Activated CD4-positive, alpha-beta T cell treated with anti-CD3 and anti-CD28 coated beads, Interleukin-2, amount 10 ng/mL, durations not matched to agents 24 days and 14 days (primary cell): ENCODE results near the gene NFASC. TPM values are rescaled to one million over a fixed set of nuclear protein-coding genes. Genes with fewer than 3 reads are reported as not detected.

Experiments
- DNase-seq: peaks from one replicate; pipeline ENCODE4 v3.0.0; 2022
- H3K27ac Mint-ChIP-seq: one replicate; pipeline ENCODE4 v1.8.0; 2022; ENCODE audit warnings: mild to moderate bottlenecking, mixed read lengths
- H3K27me3 Mint-ChIP-seq: one replicate; pipeline ENCODE4 v1.8.0; 2022; ENCODE audit warnings: mixed read lengths
- H3K36me3 Mint-ChIP-seq: one replicate; pipeline ENCODE4 v1.8.0; 2022; ENCODE audit warnings: low read depth, mild to moderate bottlenecking, mixed read lengths
- H3K4me1 Mint-ChIP-seq: one replicate; pipeline ENCODE4 v1.8.0; 2021; ENCODE audit warnings: mixed read lengths
- H3K4me3 Mint-ChIP-seq: one replicate; pipeline ENCODE4 v1.8.0; 2022; ENCODE audit warnings: mild to moderate bottlenecking, moderate library complexity, mixed read lengths
- H3K9me3 Mint-ChIP-seq: one replicate; pipeline ENCODE4 v1.8.0; 2021; ENCODE audit warnings: mixed read lengths
- intact Hi-C: fragments of 100-400 bp; cut with micrococcal nuclease; formaldehyde crosslinking; loops from one replicate; pipeline ENCODE4 v1.15.1; 2023
- total RNA-seq: library from RNA; stranded (reverse); gene quantifications from 2 replicates; pipeline ENCODE4 v1.2.3, GENCODE V29; 2022

Gene NFASC
- total RNA-seq, 1 donor from 2014 or later: 0.21 TPM

GRCh38 chr1:204868340-204868700 is 2.3 kb upstream of the NFASC start:
- intact Hi-C loops: no loop called here
- Mint-ChIP-seq H3K36me3 (no peaks in the 10 kb centered on the region), H3K27me3 (peaks cover 8% of the 10 kb centered on the region), H3K9me3 (no peaks in the 10 kb centered on the region), H3K27ac (no peak overlapping the region), H3K4me1 (no peaks in the 10 kb centered on the region), H3K4me3 (no peak overlapping the region)
- no peak for DNase-seq

DNA sequence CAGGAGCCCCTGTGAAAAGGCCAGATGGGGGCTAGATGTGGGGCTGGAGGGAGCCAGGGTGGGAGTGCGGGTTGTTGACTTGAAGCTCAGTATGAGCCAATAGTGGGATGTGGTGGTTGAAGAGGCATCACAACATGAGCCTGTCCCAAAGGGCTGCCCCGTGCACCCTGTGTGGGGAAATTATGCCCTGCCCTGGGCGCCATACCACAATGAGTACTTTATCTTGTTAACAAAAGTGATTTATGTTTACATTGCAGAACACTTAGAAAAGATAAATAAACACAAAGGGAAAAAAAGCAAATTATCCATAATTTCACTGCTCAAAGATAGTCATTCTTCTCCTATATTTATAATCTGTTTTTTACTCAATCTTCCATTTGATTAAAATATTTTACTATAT is 1.6 kb upstream of the NFASC start:
- no peaks in the 10 kb centered on the region for H3K4me1 Mint-ChIP-seq
- no peak for DNase-seq
- H3K27me3 Mint-ChIP-seq: peaks cover 8% of the 10 kb centered on the region
- no peak overlapping the region for H3K27ac Mint-ChIP-seq
- no peak overlapping the region for H3K4me3 Mint-ChIP-seq
- no peaks in the 10 kb centered on the region for H3K9me3 Mint-ChIP-seq
- no peaks in the 10 kb centered on the region for H3K36me3 Mint-ChIP-seq
- intact Hi-C loops: no loop called here

GRCh38 chr1:204871405-204872037 is 859 bp downstream of the NFASC start:
- no peak overlapping the region for H3K27ac Mint-ChIP-seq
- peaks cover 3% of the 10 kb centered on the region for H3K27me3 Mint-ChIP-seq
- no peak for DNase-seq
- no peaks in the 10 kb centered on the region for H3K9me3 Mint-ChIP-seq
- no peaks in the 10 kb centered on the region for H3K36me3 Mint-ChIP-seq
- H3K4me3 Mint-ChIP-seq: no peak overlapping the region
- no peaks in the 10 kb centered on the region for H3K4me1 Mint-ChIP-seq
- intact Hi-C loops: no loop called here

- no peaks in the 10 kb centered on the region for H3K9me3 Mint-ChIP-seq
- no peak overlapping the region for H3K27ac Mint-ChIP-seq
- intact Hi-C loops: no loop called here
- H3K27me3 Mint-ChIP-seq: peaks cover 3% of the 10 kb centered on the region
- no peaks in the 10 kb centered on the region for H3K36me3 Mint-ChIP-seq
- H3K4me1 Mint-ChIP-seq: no peaks in the 10 kb centered on the region
- no peak overlapping the region for H3K4me3 Mint-ChIP-seq
- no peak for DNase-seq
Observed at GRCh38 chr1:204872262-204872881, 1.7 kb downstream of the NFASC start.

- intact Hi-C loops: no loop called here
Observed at GRCh38 chr1:204873176-204873575, 2.5 kb downstream of the NFASC start.

GRCh38 chr1:204873714-204874113 is 3.1 kb downstream of the NFASC start:
- peaks cover 10% of the 10 kb centered on the region for H3K27me3 Mint-ChIP-seq
- H3K36me3 Mint-ChIP-seq: no peaks in the 10 kb centered on the region
- DNase-seq: no peak
- no peaks in the 10 kb centered on the region for H3K9me3 Mint-ChIP-seq
- H3K4me1 Mint-ChIP-seq: no peaks in the 10 kb centered on the region
- no peak overlapping the region for H3K4me3 Mint-ChIP-seq
- intact Hi-C loops: no loop called here
- H3K27ac Mint-ChIP-seq: no peak overlapping the region

More at GRCh38 chr1:204873176-204873575, 2.5 kb downstream of the NFASC start:
- no peak for DNase-seq
- Mint-ChIP-seq H3K27ac (no peak overlapping the region), H3K9me3 (no peaks in the 10 kb centered on the region), H3K4me3 (no peak overlapping the region), H3K4me1 (no peaks in the 10 kb centered on the region), H3K36me3 (no peaks in the 10 kb centered on the region), H3K27me3 (peaks cover 5% of the 10 kb centered on the region)

DNA sequence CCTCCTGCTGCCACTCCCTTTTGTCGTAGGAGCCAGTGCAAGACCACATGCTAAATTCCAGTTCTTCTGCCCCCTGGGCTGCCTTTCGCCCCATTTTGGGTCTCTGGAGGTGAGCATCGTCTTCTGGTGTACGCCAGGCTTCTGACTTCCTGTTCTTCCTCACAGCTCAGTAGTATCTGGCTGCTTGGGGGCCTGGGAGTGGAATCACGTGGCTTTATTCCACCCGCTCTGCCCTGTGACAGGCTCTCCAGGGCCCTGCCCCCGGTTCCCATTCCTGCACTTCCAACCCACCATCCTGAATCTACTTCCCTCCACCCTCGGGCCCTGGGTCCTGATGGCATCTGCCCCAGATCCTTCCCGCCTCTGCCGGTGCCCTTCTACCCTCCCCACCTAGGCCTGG is 3.6 kb downstream of the NFASC start:
- Mint-ChIP-seq H3K4me1 (no peaks in the 10 kb centered on the region), H3K27ac (no peak overlapping the region), H3K27me3 (peaks cover 11% of the 10 kb centered on the region), H3K4me3 (no peak overlapping the region), H3K36me3 (no peaks in the 10 kb centered on the region), H3K9me3 (no peaks in the 10 kb centered on the region)
- intact Hi-C loops: no loop called here
- DNase-seq: no peak

DNA sequence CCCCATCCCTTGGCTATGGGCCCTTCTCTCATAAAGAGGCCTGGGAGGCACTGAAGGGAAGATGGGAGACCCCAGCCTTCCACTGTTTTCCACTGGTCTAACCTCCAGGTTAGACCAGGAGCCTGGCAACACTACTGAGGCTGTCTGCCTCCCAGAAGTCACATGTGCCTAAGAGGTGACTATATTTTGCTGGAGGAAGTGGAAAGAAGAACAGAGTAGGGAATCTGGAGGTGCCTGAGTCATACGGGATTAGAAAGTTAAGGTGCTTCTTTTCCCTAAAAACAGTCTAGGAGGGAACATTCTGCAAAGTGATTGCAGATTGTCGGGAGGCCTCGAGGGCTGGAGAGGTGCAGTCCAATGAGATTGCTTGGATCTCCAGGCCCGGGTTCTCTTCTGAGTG is 4.6 kb downstream of the NFASC start:
- Mint-ChIP-seq H3K4me1 (no peaks in the 10 kb centered on the region), H3K9me3 (no peaks in the 10 kb centered on the region), H3K27me3 (peaks cover 16% of the 10 kb centered on the region), H3K4me3 (no peak overlapping the region), H3K36me3 (no peaks in the 10 kb centered on the region), H3K27ac (no peak overlapping the region)
- intact Hi-C loops: no loop called here
- DNase-seq: no peak

DNA sequence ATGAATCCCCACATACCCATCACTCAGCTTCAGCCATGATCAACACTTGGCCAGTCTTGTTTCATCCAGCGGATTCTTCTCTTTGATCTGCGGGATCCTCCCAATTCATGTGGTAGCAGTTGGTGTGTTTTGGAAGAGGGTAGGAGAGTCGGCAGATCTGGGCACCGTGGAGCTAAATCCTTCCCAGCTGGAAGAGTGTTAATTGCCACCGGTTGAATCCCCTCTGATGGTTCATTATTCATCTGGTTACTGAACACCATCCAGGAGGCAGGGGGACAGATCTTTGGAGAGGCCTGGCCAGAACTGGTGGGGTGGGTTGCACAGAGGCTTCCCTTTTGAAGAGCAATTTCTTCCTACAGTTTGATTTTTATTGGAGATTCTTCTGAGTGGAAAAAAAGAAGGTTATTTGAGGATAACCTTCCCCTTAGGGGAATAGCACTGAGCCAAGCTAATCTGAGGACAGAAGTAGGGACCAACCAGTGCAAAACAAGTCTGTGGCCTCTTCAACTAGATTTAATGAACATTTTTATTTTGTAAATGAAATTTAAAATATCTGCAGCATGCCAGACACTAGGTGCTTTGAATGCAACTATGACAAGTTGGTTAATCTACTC is 8.1 kb downstream of the NFASC start:
- Mint-ChIP-seq H3K4me1 (no peaks in the 10 kb centered on the region), H3K36me3 (no peaks in the 10 kb centered on the region), H3K27ac (no peak overlapping the region), H3K27me3 (peaks cover 16% of the 10 kb centered on the region), H3K9me3 (no peaks in the 10 kb centered on the region), H3K4me3 (no peak overlapping the region)
- intact Hi-C loops: no loop called here
- DNase-seq: no peak

GRCh38 chr1:204879351-204879750 is 8.7 kb downstream of the NFASC start:
- Mint-ChIP-seq H3K4me3 (no peak overlapping the region), H3K4me1 (no peaks in the 10 kb centered on the region), H3K27ac (no peak overlapping the region), H3K36me3 (no peaks in the 10 kb centered on the region), H3K9me3 (no peaks in the 10 kb centered on the region), H3K27me3 (peaks cover 16% of the 10 kb centered on the region)
- no peak for DNase-seq
- intact Hi-C loops: no loop called here

GRCh38 chr1:204880906-204881305 is 10.2 kb downstream of the NFASC start:
- Mint-ChIP-seq H3K4me1 (no peaks in the 10 kb centered on the region), H3K27me3 (peaks cover 19% of the 10 kb centered on the region), H3K36me3 (no peaks in the 10 kb centered on the region), H3K4me3 (no peak overlapping the region), H3K27ac (no peak overlapping the region), H3K9me3 (no peaks in the 10 kb centered on the region)
- intact Hi-C loops: no loop called here
- no peak for DNase-seq

DNA sequence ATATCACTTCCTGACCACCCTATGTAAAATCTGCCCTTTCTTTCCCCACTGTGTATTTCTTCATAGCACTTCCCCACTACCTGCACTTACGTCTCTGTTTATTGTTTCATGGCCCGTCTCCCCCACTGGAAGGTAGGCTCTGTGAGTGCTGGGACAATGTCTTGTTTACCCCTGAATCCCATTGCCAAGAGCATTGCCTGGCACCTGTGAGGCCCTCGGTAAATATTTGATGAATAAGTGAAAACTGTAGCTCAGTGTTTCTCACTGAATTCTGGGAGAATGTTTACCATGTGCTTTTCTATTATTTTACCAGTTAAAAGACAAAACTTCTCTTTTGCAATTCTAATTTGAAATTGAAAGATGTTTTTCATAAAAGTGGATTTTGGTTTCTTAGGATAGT is 11.8 kb downstream of the NFASC start:
- DNase-seq: no peak
- H3K27me3 Mint-ChIP-seq: peaks cover 23% of the 10 kb centered on the region
- H3K9me3 Mint-ChIP-seq: no peaks in the 10 kb centered on the region
- H3K4me3 Mint-ChIP-seq: no peak overlapping the region
- no peaks in the 10 kb centered on the region for H3K36me3 Mint-ChIP-seq
- H3K4me1 Mint-ChIP-seq: no peaks in the 10 kb centered on the region
- intact Hi-C loops: no loop called here
- H3K27ac Mint-ChIP-seq: no peak overlapping the region

DNA sequence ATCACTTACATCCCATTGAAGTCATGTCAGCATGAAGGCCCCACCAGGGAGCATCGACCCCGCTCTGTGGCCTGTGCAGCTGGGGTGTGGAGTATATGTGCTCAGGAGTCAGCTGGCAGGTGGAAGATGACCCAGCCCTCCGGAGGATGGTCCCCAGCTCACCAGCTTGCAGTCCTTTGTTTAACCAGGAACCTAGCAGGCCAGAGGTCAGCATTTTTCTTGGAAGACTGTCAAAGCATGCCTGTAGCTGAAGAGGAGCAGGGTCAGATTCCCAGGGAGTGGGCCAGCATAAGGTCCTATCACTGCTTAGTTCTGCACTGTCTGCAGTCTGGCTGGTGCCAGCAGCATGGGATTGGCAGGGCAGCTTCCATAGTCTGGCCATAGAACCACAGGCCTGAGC is 12.7 kb downstream of the NFASC start:
- intact Hi-C loops: no loop called here
- no peak for DNase-seq
- no peaks in the 10 kb centered on the region for H3K4me1 Mint-ChIP-seq

GRCh38 chr1:204885288-204885711 is 14.6 kb downstream of the NFASC start:
- Mint-ChIP-seq H3K4me1 (no peaks in the 10 kb centered on the region), H3K9me3 (no peaks in the 10 kb centered on the region), H3K4me3 (no peak overlapping the region), H3K27me3 (peaks cover 20% of the 10 kb centered on the region), H3K27ac (no peak overlapping the region), H3K36me3 (no peaks in the 10 kb centered on the region)
- no peak for DNase-seq
- intact Hi-C loops: no loop called here

More for the DNA sequence above, 12.7 kb downstream of the NFASC start:
- Mint-ChIP-seq H3K27ac (no peak overlapping the region), H3K9me3 (no peaks in the 10 kb centered on the region), H3K4me3 (no peak overlapping the region), H3K36me3 (no peaks in the 10 kb centered on the region), H3K27me3 (peaks cover 21% of the 10 kb centered on the region)
